GM19035 (cell line): Measurements from ENCODE around the gene HOXC9.

Experiments used
- ATAC-seq: cut with Tn5 transposase; IDR thresholded peaks from one replicate; pipeline ENCODE4 v1.9.1; 2021; ENCODE audit not compliant: unreplicated experiment

HOXC9 gene

DNA sequence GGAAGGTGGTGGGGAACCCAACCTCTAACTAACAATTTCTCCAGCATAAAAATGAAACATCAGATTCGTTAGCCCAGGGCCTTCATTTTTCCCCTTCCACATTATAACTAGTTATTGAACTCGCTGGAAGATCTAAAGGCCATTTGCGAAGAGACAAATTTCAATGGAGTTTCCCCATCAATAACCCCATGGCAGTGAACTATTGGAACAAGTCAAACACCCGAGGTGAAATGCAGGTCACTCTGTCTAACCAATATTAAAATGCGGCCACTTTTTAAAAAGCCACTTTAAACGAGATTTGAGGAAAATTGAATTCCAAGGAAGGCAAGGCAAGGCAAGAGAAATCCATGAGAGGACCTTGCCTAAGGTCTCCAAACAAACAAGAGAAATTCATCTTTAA lies 49.1 kb downstream of the HOXC9 start:
- no peak for ATAC-seq

DNA sequence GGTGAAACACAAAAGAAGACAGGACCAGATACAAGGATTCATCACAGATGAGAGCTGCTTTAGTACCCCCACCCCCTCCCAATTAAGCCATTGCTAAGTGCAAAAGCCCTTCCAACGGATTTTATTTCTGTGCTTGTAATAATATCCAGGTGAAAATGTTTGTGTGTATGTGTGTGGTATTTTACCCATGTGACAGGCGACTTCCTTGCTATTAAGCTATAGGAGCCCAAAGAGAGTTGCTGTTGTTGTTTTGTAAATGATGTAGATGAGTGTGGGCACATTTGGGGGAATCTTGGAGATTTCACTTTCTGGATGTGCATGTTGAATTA lies 50.5 kb downstream of the HOXC9 start:
- ATAC-seq, result no peak

GRCh38 chr12:54051026-54051842 lies 51.3 kb downstream of the HOXC9 start:
- no peak for ATAC-seq

DNA sequence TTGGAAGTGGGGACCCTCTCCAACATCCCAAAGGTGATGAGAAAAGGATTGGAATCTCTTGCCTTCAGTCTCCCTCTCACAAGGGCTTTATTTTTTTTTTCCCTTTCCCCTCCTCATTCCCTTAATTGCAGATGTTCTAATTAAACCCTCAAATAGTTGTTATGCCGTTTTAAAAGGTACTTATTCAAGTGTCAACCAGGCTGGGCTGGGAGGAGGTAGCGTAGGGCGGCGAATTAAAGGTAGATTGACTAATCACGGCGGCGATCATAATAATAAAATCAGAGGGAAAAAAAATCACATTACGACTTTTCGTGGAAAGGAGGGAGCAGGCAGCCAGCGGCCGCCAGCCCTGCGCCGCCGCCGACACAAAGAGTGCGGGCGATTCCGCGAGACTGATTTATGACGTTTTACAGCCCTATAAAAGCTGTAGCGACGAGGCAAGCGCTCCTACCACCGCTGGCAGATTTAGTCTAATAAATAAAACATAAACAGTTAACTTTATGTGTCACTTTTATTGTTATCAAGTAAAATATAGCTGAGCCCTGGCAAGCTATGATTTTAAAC lies 52.0 kb downstream of the HOXC9 start:
- ATAC-seq, result no peak

DNA sequence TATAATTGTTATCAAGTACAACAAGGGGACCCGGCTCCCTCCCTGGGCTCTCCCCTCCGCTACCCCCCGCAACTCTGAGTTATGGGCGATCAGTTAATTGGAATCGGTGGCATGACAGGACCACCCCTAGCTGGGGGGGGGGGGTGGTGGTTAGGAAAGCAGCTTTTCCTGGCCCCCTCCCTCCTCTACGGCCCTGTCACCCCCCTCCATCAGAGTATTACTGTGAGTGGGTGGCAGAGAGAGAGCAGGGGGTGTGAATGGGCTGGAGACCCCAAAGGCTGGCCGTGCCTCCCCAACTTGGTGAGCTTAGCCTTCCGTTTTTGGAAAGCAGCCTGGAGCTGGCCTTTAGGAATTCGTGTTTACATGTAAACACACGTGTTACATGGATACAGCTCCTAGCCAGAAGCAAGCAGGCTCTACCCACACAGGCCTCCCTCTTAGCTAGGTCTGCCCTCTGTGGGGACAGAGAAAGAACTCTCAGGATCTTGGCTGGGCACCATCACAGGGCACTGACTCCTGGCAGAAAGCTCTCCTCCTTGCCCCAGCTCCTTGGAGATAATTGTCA lies 52.6 kb downstream of the HOXC9 start:
- no peak for ATAC-seq
